Activated T-cell treated with anti-CD3 and anti-CD28 coated beads, Interleukin-2, amount 50 U/mL, for 48 hours (primary cell): ENCODE measurements around the gene OR2T10.
A peak's percentile ranks its signal among the peaks of the same experiment; 100 is the strongest.
"Not testable (repeated sequence)": the region's sequence is repeated elsewhere in the genome, so short reads cannot be mapped to it uniquely, and the experiment has no call there.

Experiments used
- DNase-seq, 2 experiments: peaks; one replicate each; pipeline ENCODE4 v3.0.0-alpha.2; 2020

The OR2T10 gene

GRCh38 chr1:248593226-248593625, 4.3 kb downstream of the OR2T10 start:
- no peak for DNase-seq

- no peak for DNase-seq
Observed at GRCh38 chr1:248592655-248593054, 4.8 kb downstream of the OR2T10 start.

GRCh38 chr1:248590055-248590454, 7.4 kb downstream of the OR2T10 start:
- no peak for DNase-seq

GRCh38 chr1:248589334-248589733, 8.2 kb downstream of the OR2T10 start:
- no peak for DNase-seq

- no peak for DNase-seq
Observed at GRCh38 chr1:248585266-248585665, 12.2 kb downstream of the OR2T10 start.

GRCh38 chr1:248576260-248576980, 21.1 kb downstream of the OR2T10 start:
- DNase-seq = no peak

- DNase-seq = not testable (repeated sequence)
Observed at GRCh38 chr1:248574657-248575056, 22.8 kb downstream of the OR2T10 start, which contains the start of gene OR2T34. Gene OR2T34 (minus strand): TSS chr1:248574757. CDS start chr1:248574757, 0 bp downstream.

- DNase-seq = not testable (repeated sequence)
Observed at GRCh38 chr1:248573856-248574255, 23.6 kb downstream of the OR2T10 start.

- DNase-seq = not testable (repeated sequence)
Observed at GRCh38 chr1:248572049-248572448, 25.5 kb downstream of the OR2T10 start.

GRCh38 chr1:248570811-248571210, 26.7 kb downstream of the OR2T10 start:
- DNase-seq = not testable (repeated sequence)

GRCh38 chr1:248569049-248569448, 28.5 kb downstream of the OR2T10 start:
- not testable (repeated sequence) for DNase-seq

- DNase-seq = peak; percentile 24 to 25
Observed at GRCh38 chr1:248565530-248566373, 31.7 kb downstream of the OR2T10 start.

GRCh38 chr1:248562672-248563071, 34.8 kb downstream of the OR2T10 start, which contains the start of gene OR2T29:
Gene OR2T29 (minus strand): TSS chr1:248562772. CDS start chr1:248559491, 3,281 bp downstream.
- not testable (repeated sequence) for DNase-seq

GRCh38 chr1:248551027-248551426, 46.5 kb downstream of the OR2T10 start:
- not testable (repeated sequence) for DNase-seq

- DNase-seq = not testable (repeated sequence)
Observed at GRCh38 chr1:248547383-248547782, 50.1 kb downstream of the OR2T10 start.
